Stimulated activated CD4-positive, alpha-beta T cell treated with anti-CD3 and anti-CD28 coated beads, Interleukin-1b, Interleukin-23, amount 100 ng/mL, for 24 hours (primary cell): ENCODE measurements around the gene RASSF9.

Source experiments
- DNase-seq, 4 experiments: peaks; one replicate each; pipeline ENCODE4 v3.0.0-alpha.2; 2020; ENCODE audit warnings: low read depth in 4 of 4, low spot score in 1 of 4

Gene RASSF9

GRCh38 chr12:85836197-85837090 lies at the start of gene RASSF9:
Gene RASSF9, minus strand, starts transcription at chr12:85836409. Its CDS starts 208 bp downstream, at chr12:85836201.
- DNase-seq: no peak

GRCh38 chr12:85883763-85884162 lies 47.6 kb upstream of the RASSF9 start:
- no peak for DNase-seq

GRCh38 chr12:85877459-85877858 lies 41.2 kb upstream of the RASSF9 start:
- DNase-seq: no peak

- DNase-seq: no peak
Measured at GRCh38 chr12:85874031-85874461, 37.8 kb upstream of the RASSF9 start, which contains the start of gene NTS. Gene NTS, plus strand, starts transcription at chr12:85874295. Its CDS starts 109 bp downstream, at chr12:85874404.

GRCh38 chr12:85872497-85873091 lies 36.4 kb upstream of the RASSF9 start:
- DNase-seq: no peak

GRCh38 chr12:85866986-85867776 lies 31.0 kb upstream of the RASSF9 start:
- DNase-seq: no peak

- no peak for DNase-seq
Measured at GRCh38 chr12:85865890-85866289, 29.7 kb upstream of the RASSF9 start.

GRCh38 chr12:85856966-85857365 lies 20.8 kb upstream of the RASSF9 start:
- no peak for DNase-seq

GRCh38 chr12:85855305-85855704 lies 19.1 kb upstream of the RASSF9 start:
- no peak for DNase-seq

- no peak for DNase-seq
Measured at GRCh38 chr12:85849344-85849743, 13.1 kb upstream of the RASSF9 start.

- no peak for DNase-seq
Measured at GRCh38 chr12:85843606-85844310, 7.5 kb upstream of the RASSF9 start.

- DNase-seq: no peak
Measured at GRCh38 chr12:85835426-85836196, 598 bp downstream of the RASSF9 start.

- no peak for DNase-seq
Measured at GRCh38 chr12:85834378-85834777, 1.8 kb downstream of the RASSF9 start.

- no peak for DNase-seq
Measured at GRCh38 chr12:85833579-85833978, 2.6 kb downstream of the RASSF9 start.

- DNase-seq: no peak
Measured at GRCh38 chr12:85831327-85831990, 4.8 kb downstream of the RASSF9 start.

GRCh38 chr12:85829391-85829790 lies 6.8 kb downstream of the RASSF9 start:
- DNase-seq: no peak

- DNase-seq: no peak
Measured at GRCh38 chr12:85828576-85828975, 7.6 kb downstream of the RASSF9 start.

- DNase-seq: no peak
Measured at GRCh38 chr12:85825746-85826145, 10.5 kb downstream of the RASSF9 start.

GRCh38 chr12:85823436-85824180 lies 12.6 kb downstream of the RASSF9 start:
- DNase-seq: no peak
